ENCODE results near the gene SLC22A13. TPM values are rescaled to one million over a fixed set of nuclear protein-coding genes. Genes with fewer than 3 reads are reported as not detected.

Gene SLC22A13
- polyA plus RNA-seq (2012; ENCODE audit: insufficient read depth, insufficient read length, low read depth) = 0.29 TPM

DNA sequence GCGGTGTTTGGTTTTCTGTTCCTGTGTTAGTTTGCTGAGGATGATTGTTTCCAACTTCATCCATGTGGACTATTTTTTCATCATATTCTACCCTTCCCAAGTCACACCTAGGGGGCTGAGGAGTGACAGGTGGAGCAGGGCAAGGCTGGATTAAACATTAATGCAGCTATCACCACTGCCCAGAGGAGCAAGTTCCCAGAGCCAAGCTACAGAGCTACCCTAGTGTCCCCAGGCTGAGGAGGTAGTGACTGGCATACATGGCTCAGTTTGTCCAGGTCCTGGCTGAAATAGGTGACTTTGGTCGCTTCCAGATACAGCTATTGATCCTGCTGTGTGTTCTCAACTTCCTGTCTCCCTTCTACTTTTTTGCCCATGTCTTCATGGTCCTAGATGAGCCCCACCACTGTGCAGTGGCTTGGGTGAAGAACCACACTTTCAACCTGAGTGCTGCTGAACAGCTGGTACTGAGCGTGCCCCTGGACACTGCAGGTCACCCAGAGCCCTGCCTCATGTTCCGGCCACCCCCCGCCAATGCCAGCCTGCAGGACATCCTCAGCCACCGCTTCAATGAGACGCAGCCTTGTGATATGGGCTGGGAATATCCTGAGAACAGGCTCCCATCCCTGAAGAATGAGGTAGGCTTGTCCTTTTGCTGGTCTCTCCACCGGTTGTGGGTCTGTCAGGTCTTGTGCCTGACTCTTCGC, at the start of gene SLC22A13:
Gene SLC22A13 (plus strand): TSS at position 209 of the 704 bp plus-strand sequence. CDS start 49 bp downstream, at position 258.
- H3K27me3 ChIP-seq = no peaks in the 10 kb centered on the region
- no peak for DNase-seq
- no peak within 1 kb of the TSS for H3K4me3 ChIP-seq (ENCODE audit: low read depth, low read length)
- no peaks in the 10 kb centered on the region for H3K4me1 ChIP-seq
- TF ChIP-seq CTCF (IDR thresholded peaks at IDR 0.05; ENCODE audit: low read depth, low read length) = no peak
- H3K36me3 ChIP-seq = no peaks in the 10 kb centered on the region
- no peaks in the 10 kb centered on the region for H3K9me3 ChIP-seq

- Histone ChIP-seq H3K4me1 (no peaks in the 10 kb centered on the region), H3K4me3 (ENCODE audit: low read depth, low read length) (no peak overlapping the region), H3K36me3 (no peaks in the 10 kb centered on the region), H3K27me3 (no peaks in the 10 kb centered on the region), H3K9me3 (no peaks in the 10 kb centered on the region)
- no peak for DNase-seq
- TF ChIP-seq CTCF (IDR thresholded peaks at IDR 0.05; ENCODE audit: low read depth, low read length) = no peak
These were observed 45.9 kb upstream of the SLC22A13 start for GRCh38 chr3:38219609-38220197.

- Histone ChIP-seq H3K27me3 (no peaks in the 10 kb centered on the region), H3K36me3 (no peaks in the 10 kb centered on the region)
These were observed 44.6 kb upstream of the SLC22A13 start for GRCh38 chr3:38221005-38221404.

DNA sequence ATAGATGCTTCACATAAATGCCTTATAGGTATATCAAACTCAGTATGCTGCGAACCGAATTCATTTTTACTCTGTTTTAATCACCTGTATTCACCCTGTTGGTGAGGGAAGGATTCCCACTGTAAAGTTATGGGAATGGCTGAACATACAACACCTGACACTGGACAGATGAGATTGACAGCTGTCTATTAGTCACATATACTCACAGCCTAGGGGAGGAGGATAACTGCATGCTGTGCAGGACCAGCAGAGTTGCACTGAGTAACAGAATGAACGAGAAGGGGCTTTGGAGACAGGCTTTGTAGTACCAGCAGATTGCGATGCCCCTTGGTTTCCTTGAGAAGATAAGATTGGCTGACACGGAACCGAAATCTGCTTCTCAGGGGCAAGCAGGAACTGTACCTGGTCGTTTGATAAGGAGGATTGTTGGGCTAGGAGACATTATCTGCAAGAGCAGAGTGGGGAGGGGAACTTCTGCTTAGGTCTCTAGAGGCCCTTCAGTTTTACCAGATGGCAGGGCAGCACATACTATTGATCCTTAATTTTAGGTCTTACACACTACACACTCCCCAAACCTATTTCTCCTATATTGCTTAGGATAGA, 43.5 kb upstream of the SLC22A13 start:
- DNase-seq = no peak
- no peaks in the 10 kb centered on the region for H3K36me3 ChIP-seq
- TF ChIP-seq CTCF (IDR thresholded peaks at IDR 0.05; ENCODE audit: low read depth, low read length) = no peak
- H3K9me3 ChIP-seq = no peaks in the 10 kb centered on the region
- no peaks in the 10 kb centered on the region for H3K27me3 ChIP-seq
- H3K4me3 ChIP-seq (ENCODE audit: low read depth, low read length) = no peak overlapping the region
- H3K4me1 ChIP-seq = no peaks in the 10 kb centered on the region

More at GRCh38 chr3:38221005-38221404, 44.6 kb upstream of the SLC22A13 start:
- Histone ChIP-seq H3K4me3 (ENCODE audit: low read depth, low read length) (no peak overlapping the region), H3K4me1 (no peaks in the 10 kb centered on the region), H3K9me3 (no peaks in the 10 kb centered on the region)
- TF ChIP-seq CTCF (IDR thresholded peaks at IDR 0.05; ENCODE audit: low read depth, low read length) = no peak
- no peak for DNase-seq

GRCh38 chr3:38224357-38224756, 41.3 kb upstream of the SLC22A13 start:
- H3K4me1 ChIP-seq = no peaks in the 10 kb centered on the region
- no peak for TF ChIP-seq CTCF (IDR thresholded peaks at IDR 0.05; ENCODE audit: low read depth, low read length)
- H3K36me3 ChIP-seq = no peaks in the 10 kb centered on the region
- H3K27me3 ChIP-seq = no peaks in the 10 kb centered on the region
- no peak overlapping the region for H3K4me3 ChIP-seq (ENCODE audit: low read depth, low read length)
- DNase-seq = no peak
- H3K9me3 ChIP-seq = no peaks in the 10 kb centered on the region

GRCh38 chr3:38226273-38226672, 39.3 kb upstream of the SLC22A13 start:
- no peaks in the 10 kb centered on the region for H3K4me1 ChIP-seq
- H3K4me3 ChIP-seq (ENCODE audit: low read depth, low read length) = no peak overlapping the region
- no peaks in the 10 kb centered on the region for H3K9me3 ChIP-seq
- no peaks in the 10 kb centered on the region for H3K27me3 ChIP-seq
- no peaks in the 10 kb centered on the region for H3K36me3 ChIP-seq
- no peak for DNase-seq
- no peak for TF ChIP-seq CTCF (IDR thresholded peaks at IDR 0.05; ENCODE audit: low read depth, low read length)

Measured in BE2C (cell line).